Adipocyte (in vitro differentiated cells): Measurements from ENCODE around the gene PDGFRB.
A peak's percentile ranks its signal among the peaks of the same experiment; 100 is the strongest.

Experiments
- DNase-seq: peaks from one replicate; pipeline ENCODE4 v3.0.0-alpha.2; 2015; ENCODE audit warnings: low read depth
- H3K27me3 ChIP-seq: replicated peaks from 2 replicates; pipeline ENCODE4 v1.7.0; 2013; ENCODE audit warnings: mild to moderate bottlenecking, low read length, moderate library complexity; ENCODE audit not compliant: control insufficient read depth, insufficient read depth
- H3K36me3 ChIP-seq: 2 replicates; pipeline ENCODE4 v1.7.0; 2013; ENCODE audit warnings: low read length, mild to moderate bottlenecking, moderate library complexity; ENCODE audit not compliant: control insufficient read depth, insufficient read depth, severe bottlenecking
- H3K4me1 ChIP-seq: 2 replicates; pipeline ENCODE4 v1.7.0; 2013; ENCODE audit warnings: mild to moderate bottlenecking, low read length, moderate library complexity; ENCODE audit not compliant: control insufficient read depth, insufficient read depth
- H3K4me3 ChIP-seq: 2 replicates; pipeline ENCODE4 v1.7.0; 2013; ENCODE audit warnings: mild to moderate bottlenecking, low read length, moderate library complexity
- H3K9ac ChIP-seq: 2 replicates; pipeline ENCODE4 v1.7.0; 2013; ENCODE audit warnings: mild to moderate bottlenecking, low read length, moderate library complexity
- H3K9me3 ChIP-seq: 2 replicates; pipeline ENCODE4 v1.7.0; 2013; ENCODE audit warnings: mild to moderate bottlenecking, low read length, moderate library complexity; ENCODE audit not compliant: control insufficient read depth

The PDGFRB gene

DNA sequence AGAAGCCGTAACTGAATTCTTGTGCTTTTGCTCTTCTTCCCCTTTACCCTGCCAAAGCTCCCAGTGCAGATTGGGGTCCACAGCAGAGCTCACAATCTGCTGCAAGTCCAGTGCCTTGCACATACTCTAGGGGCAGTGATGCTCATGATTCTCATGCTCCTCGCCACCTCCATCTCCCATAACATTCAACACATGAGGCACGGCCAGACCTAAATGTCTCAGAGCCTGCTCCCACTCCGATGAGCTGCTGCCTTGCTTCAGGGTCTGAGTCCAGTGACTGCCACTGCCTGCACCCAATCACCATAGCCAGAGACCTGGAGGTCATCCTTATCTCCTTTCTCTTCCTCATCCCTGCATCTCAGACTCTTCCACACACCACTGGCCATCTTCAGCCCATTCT lies 79.8 kb downstream of the PDGFRB start:
- DNase-seq: no peak
- peaks cover 9% of the 10 kb centered on the region for H3K9me3 ChIP-seq
- no peaks in the 10 kb centered on the region for H3K36me3 ChIP-seq
- no peaks in the 10 kb centered on the region for H3K4me1 ChIP-seq
- no peaks in the 10 kb centered on the region for H3K27me3 ChIP-seq
- H3K4me3 ChIP-seq: no peak overlapping the region
- H3K9ac ChIP-seq: no peak overlapping the region

GRCh38 chr5:150075233-150075632 lies 80.4 kb downstream of the PDGFRB start:
- H3K4me1 ChIP-seq: no peaks in the 10 kb centered on the region
- no peaks in the 10 kb centered on the region for H3K36me3 ChIP-seq
- H3K9ac ChIP-seq: no peak overlapping the region
- no peaks in the 10 kb centered on the region for H3K27me3 ChIP-seq
- H3K4me3 ChIP-seq: no peak overlapping the region
- H3K9me3 ChIP-seq: peaks cover 9% of the 10 kb centered on the region
- DNase-seq: no peak

DNA sequence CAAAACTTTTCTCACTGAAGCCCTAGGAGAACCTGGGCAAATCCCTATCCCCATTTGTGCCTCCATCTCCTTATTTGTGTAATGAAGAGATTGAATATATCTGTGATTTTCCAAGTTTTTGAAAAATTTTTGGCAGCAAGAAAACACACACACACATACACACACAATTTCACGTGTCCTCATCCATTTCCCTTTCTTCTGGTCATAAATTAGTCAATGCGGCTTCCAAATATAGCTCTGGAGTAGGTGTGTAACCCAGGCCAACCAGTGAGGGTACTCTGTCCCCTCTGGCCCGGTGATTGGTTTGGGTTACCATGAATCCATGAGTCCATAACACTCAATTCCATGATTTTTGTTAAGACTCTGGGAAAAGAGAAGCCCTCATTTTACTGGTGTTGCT lies 82.0 kb downstream of the PDGFRB start:
- no peaks in the 10 kb centered on the region for H3K36me3 ChIP-seq
- H3K27me3 ChIP-seq: no peaks in the 10 kb centered on the region
- no peaks in the 10 kb centered on the region for H3K4me1 ChIP-seq
- peaks cover 9% of the 10 kb centered on the region for H3K9me3 ChIP-seq
- H3K4me3 ChIP-seq: no peak overlapping the region
- no peak for DNase-seq
- H3K9ac ChIP-seq: no peak overlapping the region

- Histone ChIP-seq H3K4me3 (no peak overlapping the region), H3K4me1 (no peaks in the 10 kb centered on the region), H3K9me3 (peaks cover 9% of the 10 kb centered on the region), H3K27me3 (no peaks in the 10 kb centered on the region), H3K9ac (no peak overlapping the region), H3K36me3 (no peaks in the 10 kb centered on the region)
- no peak for DNase-seq
These were observed 82.5 kb downstream of the PDGFRB start for GRCh38 chr5:150073086-150073625.

DNA sequence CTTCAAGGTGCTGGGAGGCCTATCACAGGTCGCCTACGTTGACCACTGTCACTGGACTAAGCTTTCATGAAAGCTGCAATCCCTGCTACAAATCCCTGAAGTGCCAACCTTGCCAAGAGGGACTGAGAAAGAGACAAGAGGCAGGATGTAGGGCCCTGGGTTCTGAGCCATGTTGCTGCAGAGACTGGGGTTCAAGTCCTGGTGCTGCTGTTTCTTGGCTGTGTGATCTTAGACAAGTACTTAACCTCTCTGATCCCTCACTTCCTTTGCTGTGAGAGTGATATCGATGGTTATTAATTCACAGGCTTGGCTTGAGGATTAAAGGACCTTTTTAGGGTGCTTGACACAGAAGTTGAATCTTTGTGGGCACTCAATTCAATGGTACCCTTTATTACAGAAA lies 84.8 kb downstream of the PDGFRB start:
- Histone ChIP-seq H3K9ac (no peak overlapping the region), H3K4me3 (no peak overlapping the region), H3K36me3 (no peaks in the 10 kb centered on the region), H3K9me3 (peaks cover 9% of the 10 kb centered on the region), H3K27me3 (no peaks in the 10 kb centered on the region), H3K4me1 (peaks cover 14% of the 10 kb centered on the region)
- no peak for DNase-seq

DNA sequence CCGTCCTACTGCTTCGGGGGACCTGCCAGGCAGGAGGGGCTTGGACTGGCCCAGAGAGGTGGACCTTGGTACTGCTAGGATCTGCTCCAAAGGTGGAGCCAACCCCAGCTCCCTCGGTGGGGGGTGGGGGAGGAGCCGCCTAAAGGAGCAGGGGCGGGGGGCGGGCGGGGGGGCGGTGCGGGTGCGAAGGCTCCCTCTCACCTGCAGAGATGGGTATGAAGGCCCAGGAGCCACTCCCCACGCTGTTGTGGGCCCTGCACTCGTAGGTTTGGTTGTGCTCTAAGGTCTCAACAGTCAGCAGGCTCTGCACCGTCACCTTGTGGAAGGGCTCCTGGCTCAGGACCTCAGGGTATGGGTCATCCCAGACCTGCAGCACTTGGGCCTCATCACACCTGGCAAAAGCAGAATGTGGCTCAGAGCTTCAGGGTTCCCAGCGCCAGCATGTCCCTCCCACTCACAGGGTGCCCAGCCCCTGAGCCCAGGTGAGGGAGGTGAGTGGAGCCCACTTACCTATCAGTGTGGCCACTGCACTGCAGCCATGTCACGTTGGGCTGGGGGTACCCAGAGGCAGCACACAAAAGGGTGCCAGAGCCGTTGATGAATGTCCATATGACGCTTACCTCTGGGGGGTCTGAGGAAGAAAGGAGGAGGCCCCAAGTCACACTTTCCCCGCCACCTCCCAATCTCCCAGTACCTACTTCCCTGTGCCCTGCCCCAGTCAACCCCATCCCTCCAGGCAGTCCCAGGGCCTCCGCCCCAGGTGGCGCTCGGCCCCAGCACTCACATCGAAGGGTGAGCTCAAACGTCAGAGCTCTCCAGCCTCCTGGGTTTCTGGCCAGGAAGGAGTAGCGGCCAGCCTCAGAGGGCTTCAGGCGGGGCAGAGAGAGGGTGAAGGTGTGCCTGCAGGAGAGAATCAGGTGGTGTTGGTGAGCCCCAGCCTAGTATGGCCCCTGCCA lies 85.7 kb downstream of the PDGFRB start:
- Histone ChIP-seq H3K4me3 (no peak overlapping the region), H3K9ac (no peak overlapping the region), H3K9me3 (peaks cover 9% of the 10 kb centered on the region), H3K36me3 (no peaks in the 10 kb centered on the region), H3K27me3 (no peaks in the 10 kb centered on the region), H3K4me1 (peaks cover 22% of the 10 kb centered on the region)
- DNase-seq: no peak

DNA sequence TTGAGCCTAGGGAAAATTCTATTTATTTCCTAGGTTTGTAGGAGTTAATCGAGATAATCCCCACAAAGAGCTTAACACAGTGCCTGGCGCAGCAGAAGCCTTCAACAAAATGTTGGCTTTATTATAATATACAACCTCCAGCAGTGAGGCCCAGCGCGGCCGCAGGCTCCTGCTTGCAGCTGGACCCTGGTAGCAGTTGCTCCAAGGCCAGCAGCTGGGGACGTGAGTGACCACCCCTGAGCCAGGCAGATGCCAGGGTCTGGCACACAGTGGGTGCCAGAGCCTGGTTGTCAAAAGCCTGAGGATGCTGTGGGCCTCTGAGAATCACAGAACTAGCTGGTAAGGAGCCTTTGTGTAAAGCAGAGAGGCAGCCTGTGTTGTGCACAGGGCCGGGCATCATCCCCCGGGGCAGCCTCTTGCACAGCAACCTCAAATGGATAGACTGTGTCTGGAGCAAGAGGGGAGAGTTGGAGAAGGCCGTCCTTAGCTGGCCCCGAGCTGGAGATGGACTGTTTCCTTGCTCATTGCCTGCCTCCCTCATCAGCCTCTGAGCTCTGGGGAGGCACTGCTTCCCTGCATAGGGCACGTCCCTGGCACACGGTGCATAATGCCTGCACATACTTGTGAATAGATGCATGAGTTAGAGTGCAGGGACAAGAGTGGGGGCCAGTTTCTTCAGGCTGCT lies 86.5 kb downstream of the PDGFRB start:
- peaks cover 9% of the 10 kb centered on the region for H3K9me3 ChIP-seq
- H3K36me3 ChIP-seq: no peaks in the 10 kb centered on the region
- H3K4me1 ChIP-seq: peaks cover 25% of the 10 kb centered on the region
- DNase-seq: no peak
- no peak overlapping the region for H3K4me3 ChIP-seq
- H3K27me3 ChIP-seq: no peaks in the 10 kb centered on the region
- H3K9ac ChIP-seq: no peak overlapping the region

GRCh38 chr5:150068472-150068871 lies 87.2 kb downstream of the PDGFRB start:
- Histone ChIP-seq H3K4me3 (no peak overlapping the region), H3K4me1 (peaks cover 25% of the 10 kb centered on the region), H3K9ac (no peak overlapping the region), H3K9me3 (peaks cover 7% of the 10 kb centered on the region), H3K27me3 (no peaks in the 10 kb centered on the region), H3K36me3 (no peaks in the 10 kb centered on the region)
- DNase-seq: no peak

GRCh38 chr5:150068071-150068470 lies 87.6 kb downstream of the PDGFRB start:
- no peaks in the 10 kb centered on the region for H3K36me3 ChIP-seq
- H3K4me3 ChIP-seq: no peak overlapping the region
- H3K9me3 ChIP-seq: peaks cover 3% of the 10 kb centered on the region
- DNase-seq: no peak
- H3K27me3 ChIP-seq: no peaks in the 10 kb centered on the region
- no peak overlapping the region for H3K9ac ChIP-seq
- peaks cover 25% of the 10 kb centered on the region for H3K4me1 ChIP-seq

GRCh38 chr5:150067405-150067960 lies 88.2 kb downstream of the PDGFRB start:
- Histone ChIP-seq H3K9ac (no peak overlapping the region), H3K4me1 (peaks cover 25% of the 10 kb centered on the region), H3K9me3 (no peaks in the 10 kb centered on the region), H3K27me3 (no peaks in the 10 kb centered on the region), H3K36me3 (no peaks in the 10 kb centered on the region), H3K4me3 (no peak overlapping the region)
- DNase-seq: no peak

- peaks cover 25% of the 10 kb centered on the region for H3K4me1 ChIP-seq
- H3K27me3 ChIP-seq: no peaks in the 10 kb centered on the region
- H3K36me3 ChIP-seq: no peaks in the 10 kb centered on the region
- H3K4me3 ChIP-seq: no peak overlapping the region
- no peaks in the 10 kb centered on the region for H3K9me3 ChIP-seq
- no peak overlapping the region for H3K9ac ChIP-seq
- peak; percentile 52 for DNase-seq
These were observed 88.7 kb downstream of the PDGFRB start for GRCh38 chr5:150066901-150067396.
